CD4-positive, alpha-beta T cell treated with Interleukin-10 for 1 hour (primary cell): ENCODE measurements around the gene EHD1.

Experiments used
- DNase-seq: peaks from one replicate; pipeline ENCODE4 v3.0.0-alpha.2; 2020

The EHD1 gene

DNA sequence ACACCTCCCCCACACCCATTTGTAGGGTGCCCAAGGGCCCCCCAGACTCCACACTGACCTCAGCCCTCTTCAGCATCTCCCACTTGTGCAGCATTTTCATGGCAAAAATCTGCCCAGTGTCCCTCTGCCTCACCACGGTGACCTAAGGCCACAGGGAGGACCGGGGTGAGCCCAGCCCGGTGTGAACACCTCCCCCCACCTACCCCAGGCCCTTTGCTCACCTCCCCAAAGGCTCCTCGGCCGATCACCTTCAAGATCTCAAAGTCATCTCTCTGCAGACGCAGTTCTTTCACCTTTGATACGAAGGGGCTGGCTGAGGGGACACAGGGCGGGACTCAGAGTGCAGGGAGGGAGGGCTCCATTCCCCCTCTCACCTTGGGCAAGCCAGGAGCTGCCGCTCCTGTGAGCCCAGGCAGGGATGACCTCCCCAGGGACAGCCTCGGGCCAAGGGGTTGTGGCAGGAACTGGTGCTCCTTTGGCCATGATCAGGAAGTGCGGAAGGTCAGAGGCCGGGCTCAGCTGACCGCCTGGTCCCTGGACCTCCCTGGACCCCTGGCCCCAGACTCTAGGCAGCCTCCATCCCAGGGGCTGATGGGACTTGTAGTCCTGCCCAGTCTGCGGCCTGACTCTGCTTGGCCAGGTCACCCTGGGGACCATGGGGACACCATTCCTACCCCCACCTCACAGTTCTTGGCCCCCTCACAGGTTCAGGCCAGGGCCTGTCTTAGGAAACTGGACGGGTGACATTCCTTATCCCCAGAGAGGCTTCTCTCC lies 36.6 kb downstream of the EHD1 start:
- no peak for DNase-seq

DNA sequence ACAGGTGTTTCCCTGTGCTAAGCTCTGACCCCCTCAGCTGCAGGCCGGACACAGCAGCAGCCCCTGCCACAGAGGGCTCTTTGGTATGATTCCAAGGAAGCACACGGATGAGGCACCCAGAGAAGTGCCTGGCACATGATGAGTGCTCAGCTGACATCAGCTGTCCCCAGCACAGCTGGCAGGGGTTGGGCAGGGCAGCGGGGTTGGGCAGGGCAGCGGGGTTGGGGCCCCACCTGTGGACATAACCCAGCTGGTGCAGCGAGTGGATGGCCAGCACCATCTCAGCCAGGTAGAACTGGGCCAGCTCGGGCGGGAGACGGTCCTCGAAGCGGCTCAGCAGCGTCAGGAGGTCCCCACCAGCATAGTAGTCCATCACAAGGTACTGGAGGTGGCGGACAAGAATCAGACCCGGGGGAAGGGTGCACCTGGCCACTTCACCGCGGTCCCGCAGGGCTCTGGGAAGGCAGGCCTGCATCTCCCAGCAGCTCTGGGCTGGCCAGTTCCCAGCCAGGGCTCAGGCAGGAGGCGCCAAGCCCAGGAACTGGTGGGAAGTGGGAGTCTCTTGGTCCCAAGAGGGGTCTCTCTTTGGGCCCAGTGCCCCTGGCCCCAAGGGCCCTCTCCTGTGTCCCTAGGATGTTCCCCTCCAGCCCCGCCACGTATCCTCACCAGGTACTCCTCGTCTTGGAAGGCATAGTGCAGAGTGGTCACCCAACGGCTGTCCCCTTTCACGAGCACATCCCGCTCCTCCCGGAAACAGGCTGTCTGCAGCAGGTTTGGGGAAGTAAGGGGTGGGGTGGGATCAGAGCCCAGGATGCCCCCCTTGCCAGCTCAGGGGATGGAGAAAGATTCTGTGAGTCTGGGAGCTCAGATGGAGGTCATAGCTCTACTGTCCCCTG lies 38.3 kb downstream of the EHD1 start:
- no peak for DNase-seq

DNA sequence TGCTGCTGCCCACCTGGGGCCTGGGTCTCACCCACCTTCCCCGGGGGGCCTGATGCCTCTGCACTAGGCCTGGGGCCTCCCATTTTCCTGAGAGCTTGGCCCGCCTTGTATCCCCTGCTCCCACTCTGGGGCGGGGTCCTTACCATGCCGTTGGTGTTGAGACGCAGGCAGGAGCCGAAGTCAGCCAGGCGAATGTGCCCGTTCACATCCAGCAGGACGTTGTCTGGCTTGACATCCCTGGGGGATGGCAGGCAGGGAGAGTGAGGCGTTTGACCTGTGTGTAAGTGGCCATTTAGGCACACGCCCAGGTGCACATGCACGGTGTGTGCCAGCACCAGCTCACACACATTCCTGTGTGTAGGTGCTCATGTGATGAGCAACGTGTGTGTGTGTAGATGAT lies 39.1 kb downstream of the EHD1 start:
- no peak for DNase-seq

DNA sequence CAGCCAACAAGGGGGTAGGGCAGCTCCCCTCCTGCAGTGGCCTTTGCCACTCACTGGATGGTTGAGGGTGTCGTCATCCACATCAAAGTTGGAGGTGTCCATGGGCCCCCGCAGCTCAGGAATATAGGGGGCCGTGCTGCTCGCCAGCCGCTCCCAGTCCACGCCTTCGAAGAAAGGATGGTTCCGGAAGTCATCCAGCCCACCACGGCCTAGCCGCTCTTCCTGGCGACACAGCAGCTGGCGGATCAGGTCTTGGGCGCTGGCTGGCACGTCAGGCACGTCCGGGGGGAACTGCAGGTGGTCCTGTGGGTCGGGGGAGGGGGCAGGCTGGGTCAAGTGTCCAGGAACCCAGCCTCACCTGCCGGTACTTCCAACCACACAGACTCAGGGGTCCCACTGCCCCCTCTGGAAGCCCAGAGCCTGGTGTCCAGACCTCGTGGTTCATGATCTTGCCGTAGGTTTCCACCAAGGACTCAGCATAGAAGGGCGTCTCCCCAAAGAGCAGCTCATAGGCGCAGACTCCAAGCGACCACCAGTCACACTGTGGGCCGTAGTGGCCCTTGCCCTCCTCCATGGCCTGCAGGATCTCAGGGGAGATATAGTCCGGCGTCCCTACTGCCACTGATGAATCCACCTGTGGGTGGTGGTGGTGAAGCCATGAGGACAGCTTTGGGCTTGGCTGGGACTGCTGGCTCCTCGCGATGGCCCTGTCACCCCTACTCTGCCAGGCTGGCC lies 39.7 kb downstream of the EHD1 start:
- DNase-seq: no peak

DNA sequence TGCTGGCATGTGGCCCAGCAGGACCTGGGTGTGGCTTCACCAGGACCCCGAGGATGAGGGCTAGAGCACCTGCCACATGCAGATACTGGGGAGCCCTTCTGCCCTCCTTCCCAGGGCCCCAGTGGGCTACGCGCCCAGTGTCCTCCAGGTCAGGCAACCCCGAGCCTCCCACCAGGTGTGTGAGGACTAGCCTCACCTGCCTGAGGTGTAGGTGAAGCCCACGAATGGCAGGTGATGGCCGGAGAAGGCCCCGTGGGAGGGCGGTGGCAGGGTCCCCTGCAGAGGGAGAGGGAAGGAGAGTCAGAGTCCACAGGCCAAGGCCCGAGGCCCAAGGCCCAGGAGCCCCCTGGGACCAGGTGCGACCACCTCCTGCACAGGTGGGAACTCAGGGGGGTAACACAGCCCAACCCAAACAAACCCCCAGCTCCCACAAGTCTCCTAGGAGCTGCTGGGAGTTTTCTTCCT lies 40.5 kb downstream of the EHD1 start:
- no peak for DNase-seq

GRCh38 chr11:64836448-64837072 lies 41.9 kb downstream of the EHD1 start:
- DNase-seq: no peak

GRCh38 chr11:64835616-64836447 lies 42.6 kb downstream of the EHD1 start:
- no peak for DNase-seq

GRCh38 chr11:64834723-64835615 lies 43.5 kb downstream of the EHD1 start:
- DNase-seq: no peak

DNA sequence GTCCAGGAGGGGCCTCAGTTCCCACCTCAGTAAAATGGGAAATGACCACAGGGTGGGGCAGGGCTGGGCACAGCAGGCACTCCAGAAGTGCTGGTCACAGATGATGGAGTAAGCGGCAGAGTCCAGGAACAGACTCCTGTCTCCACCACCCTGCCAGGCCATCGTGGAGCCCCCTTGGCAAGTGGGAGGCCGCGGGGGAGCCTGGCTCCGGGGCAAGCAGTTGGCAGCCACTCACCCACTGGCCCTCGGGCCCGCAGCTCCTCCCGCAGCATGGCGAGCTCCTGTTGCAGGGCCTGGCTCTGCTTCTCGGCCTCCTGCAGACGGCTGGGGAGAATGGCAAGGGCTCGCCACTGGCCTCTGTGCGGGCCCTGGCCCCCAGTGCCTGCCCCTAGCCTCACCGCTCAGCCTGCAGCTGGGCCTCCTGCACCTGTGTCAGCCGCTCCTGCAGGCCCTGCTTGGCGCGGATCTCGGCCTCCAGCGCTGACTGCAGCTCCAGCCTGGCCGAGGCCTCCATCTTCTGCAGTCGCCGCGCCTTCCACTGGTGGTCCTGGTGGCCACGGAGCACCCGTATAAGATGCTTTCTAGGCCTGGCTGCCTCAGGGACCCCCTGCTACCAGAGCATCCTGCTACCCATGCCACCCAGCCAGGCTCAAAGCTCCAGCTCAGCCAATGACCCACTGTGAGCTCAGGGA lies 44.2 kb downstream of the EHD1 start:
- DNase-seq: no peak

DNA sequence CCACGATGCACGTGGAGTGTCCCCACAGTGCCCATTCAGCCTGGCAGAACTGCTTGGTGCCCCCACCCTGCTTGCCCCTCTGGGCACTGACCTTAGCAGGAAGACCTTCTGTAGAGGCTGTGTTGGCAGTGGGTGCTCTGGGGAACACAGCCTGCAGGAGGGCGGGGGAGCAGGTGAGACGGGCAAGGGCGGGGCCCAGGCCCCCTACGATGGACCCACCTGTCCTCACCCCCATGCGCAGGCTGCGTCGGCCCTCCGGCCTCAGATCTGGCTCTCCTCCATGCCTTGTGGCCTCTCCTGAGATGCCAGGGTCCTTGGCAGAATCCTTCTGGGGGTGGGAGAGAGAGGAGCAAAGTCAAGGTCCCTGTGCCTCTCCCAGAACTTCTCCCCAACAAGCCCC lies 44.9 kb downstream of the EHD1 start:
- DNase-seq: no peak

GRCh38 chr11:64833198-64833502 lies 45.3 kb downstream of the EHD1 start:
- DNase-seq: no peak

DNA sequence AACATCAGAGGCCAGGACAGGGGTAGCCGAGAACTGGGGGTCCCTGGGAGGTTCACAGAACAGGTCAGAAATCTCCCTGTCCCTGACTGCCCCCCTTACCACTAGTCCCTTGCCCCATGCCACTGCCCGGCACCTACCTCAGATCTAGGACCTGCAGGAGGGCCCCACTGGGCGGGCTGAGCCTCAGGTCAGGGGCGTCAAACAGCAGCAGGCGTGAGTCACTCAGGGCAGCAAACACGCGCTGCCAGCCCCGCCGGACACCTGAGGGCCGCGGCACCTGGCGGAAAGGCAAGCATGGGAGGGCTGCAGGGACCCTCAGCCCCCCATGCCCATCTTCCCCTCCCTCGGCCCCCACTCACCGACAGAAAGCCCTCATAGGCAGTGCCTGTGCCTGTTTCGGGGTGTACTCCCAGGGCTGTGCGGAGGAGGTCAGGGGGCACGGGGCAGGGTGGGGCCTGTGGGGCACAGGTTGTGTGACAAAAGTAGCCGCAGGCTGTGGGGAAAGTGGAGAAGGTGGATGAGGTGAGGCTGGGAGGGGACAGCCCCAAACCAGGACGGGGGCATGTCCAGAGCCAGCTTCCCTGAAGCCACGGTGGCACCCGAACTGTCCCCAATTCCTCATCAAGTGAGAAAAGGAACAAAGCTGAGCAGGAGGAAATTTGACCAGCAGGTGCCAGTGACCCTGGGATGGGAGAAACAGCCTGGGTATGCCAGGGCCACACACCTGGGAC lies 45.8 kb downstream of the EHD1 start:
- no peak for DNase-seq

GRCh38 chr11:64831411-64831891 lies 47.0 kb downstream of the EHD1 start:
- DNase-seq: no peak

DNA sequence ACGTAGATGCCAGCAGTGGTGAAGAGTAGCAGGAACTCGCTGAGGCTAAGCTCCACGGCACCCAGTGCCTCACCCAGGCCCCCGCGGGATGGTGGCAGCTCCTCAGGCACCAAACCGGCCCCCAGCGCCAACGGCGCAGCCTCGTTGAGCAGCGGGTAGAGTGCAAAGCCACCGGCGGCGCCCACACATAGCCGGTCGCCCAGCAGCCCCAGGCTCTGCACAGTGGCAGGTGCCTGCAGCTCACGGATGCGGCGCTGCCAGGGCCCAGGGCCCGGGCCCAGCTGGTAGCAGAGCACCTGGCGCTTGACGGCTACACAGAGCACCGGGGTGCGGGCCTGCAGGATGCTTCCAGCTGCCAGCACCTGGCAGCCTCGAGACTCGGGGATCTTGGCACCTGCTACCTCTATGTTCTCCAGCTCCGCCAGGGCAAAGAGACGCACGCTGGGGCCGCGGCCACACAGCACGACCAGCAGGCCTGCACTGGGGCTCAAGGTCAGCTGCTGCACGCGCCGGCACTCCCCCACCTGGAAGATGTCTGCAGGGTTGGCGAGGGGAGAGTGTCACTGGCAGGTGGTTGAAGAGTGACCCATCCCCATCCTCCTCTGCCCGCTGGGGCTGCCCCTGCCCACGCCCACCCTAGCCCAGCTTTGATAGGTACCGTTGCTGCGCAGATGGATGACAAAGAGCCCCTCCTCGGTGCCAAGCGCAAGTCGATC lies 48.7 kb downstream of the EHD1 start:
- no peak for DNase-seq

GRCh38 chr11:64827451-64827839 lies 51.0 kb downstream of the EHD1 start:
- no peak for DNase-seq

DNA sequence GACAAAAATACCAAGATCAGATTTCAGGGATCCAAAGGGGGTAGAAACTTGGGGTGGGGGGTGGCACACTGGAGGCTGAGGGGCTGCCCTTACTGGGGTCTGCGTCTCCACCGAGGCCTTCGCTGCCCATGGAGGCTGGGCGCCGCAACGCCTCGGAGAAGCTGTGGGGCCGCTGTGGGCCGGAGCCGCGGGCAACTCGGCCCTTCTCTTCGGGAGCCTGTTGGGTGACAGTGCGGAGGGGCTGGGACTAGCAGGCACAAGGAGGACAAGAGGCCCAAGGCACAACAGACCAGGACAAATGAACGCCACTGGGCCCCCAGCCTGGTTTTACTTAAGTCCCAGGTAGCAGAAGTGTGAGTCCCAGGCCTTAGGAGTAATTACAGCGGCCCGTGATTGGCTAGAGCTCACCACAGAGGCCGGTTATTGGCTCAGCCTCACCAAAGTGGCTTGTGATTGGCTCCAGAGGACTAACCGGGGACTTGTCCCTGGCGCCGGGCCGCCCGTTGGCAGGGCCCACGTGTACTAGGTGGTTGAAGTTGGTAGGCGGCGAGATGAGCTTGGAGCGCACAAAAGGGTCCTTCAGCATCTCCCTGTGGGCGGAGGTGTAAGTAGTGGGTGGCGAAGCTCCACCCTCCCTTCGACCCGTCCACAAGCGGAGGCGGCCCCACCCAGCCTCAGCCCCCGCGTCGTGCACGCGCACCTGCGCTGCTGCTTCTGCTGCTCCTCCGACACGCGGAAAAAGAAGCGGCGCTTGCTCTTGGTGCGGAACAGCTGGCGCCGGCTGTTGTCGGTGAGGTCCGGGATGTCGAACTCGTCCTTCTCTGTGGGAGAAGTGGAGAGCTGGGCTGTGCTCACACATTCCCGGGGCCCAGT lies 51.6 kb downstream of the EHD1 start:
- DNase-seq: no peak

GRCh38 chr11:64826062-64826461 lies 52.4 kb downstream of the EHD1 start:
- no peak for DNase-seq
